Activated naive CD4-positive, alpha-beta T cell treated with anti-CD3 and anti-CD28 coated beads, Interleukin-2, amount 50 U/mL, for 24 hours (primary cell): Measurements from ENCODE around the gene HIRA.
"Not testable (repeated sequence)": the region's sequence is repeated elsewhere in the genome, so short reads cannot be mapped to it uniquely, and the experiment has no call there.

Experiments used
- H3K27ac Mint-ChIP-seq: one replicate; pipeline ENCODE4 v1.8.0; 2021; ENCODE audit warnings: mild to moderate bottlenecking, mixed read lengths
- H3K27me3 Mint-ChIP-seq: one replicate; pipeline ENCODE4 v1.8.0; 2021; ENCODE audit warnings: mixed read lengths
- H3K36me3 Mint-ChIP-seq: one replicate; pipeline ENCODE4 v1.8.0; 2021; ENCODE audit warnings: mixed read lengths
- H3K4me1 Mint-ChIP-seq: one replicate; pipeline ENCODE4 v1.8.0; 2021; ENCODE audit warnings: mixed read lengths
- H3K4me3 Mint-ChIP-seq: one replicate; pipeline ENCODE4 v1.8.0; 2021; ENCODE audit warnings: mild to moderate bottlenecking, mixed read lengths
- H3K9me3 Mint-ChIP-seq: one replicate; pipeline ENCODE4 v1.8.0; 2021; ENCODE audit warnings: mixed read lengths

HIRA gene

GRCh38 chr22:19451570-19451969 lies 20.0 kb upstream of the HIRA start:
- H3K9me3 Mint-ChIP-seq, result no peaks in the 10 kb centered on the region
- no peaks in the 10 kb centered on the region for H3K27me3 Mint-ChIP-seq
- H3K4me1 Mint-ChIP-seq, result peaks cover 20% of the 10 kb centered on the region
- peaks cover 15% of the 10 kb centered on the region for H3K36me3 Mint-ChIP-seq
- H3K4me3 Mint-ChIP-seq, result no peak overlapping the region
- no peak overlapping the region for H3K27ac Mint-ChIP-seq

GRCh38 chr22:19450363-19451175 lies 19.0 kb upstream of the HIRA start:
- H3K36me3 Mint-ChIP-seq, result peaks cover 14% of the 10 kb centered on the region
- no peak overlapping the region for H3K4me3 Mint-ChIP-seq

GRCh38 chr22:19449422-19449767 lies 17.9 kb upstream of the HIRA start:
- no peaks in the 10 kb centered on the region for H3K27me3 Mint-ChIP-seq
- no peak overlapping the region for H3K27ac Mint-ChIP-seq
- H3K4me3 Mint-ChIP-seq, result no peak overlapping the region
- H3K9me3 Mint-ChIP-seq, result no peaks in the 10 kb centered on the region
- peaks cover 9% of the 10 kb centered on the region for H3K36me3 Mint-ChIP-seq
- peaks cover 36% of the 10 kb centered on the region for H3K4me1 Mint-ChIP-seq

More at GRCh38 chr22:19450363-19451175, 19.0 kb upstream of the HIRA start:
- peak overlapping the region; percentile 62 for H3K27ac Mint-ChIP-seq
- no peaks in the 10 kb centered on the region for H3K9me3 Mint-ChIP-seq
- peaks cover 27% of the 10 kb centered on the region for H3K4me1 Mint-ChIP-seq
- H3K27me3 Mint-ChIP-seq, result no peaks in the 10 kb centered on the region

GRCh38 chr22:19448739-19449421 lies 17.3 kb upstream of the HIRA start:
- peaks cover 9% of the 10 kb centered on the region for H3K36me3 Mint-ChIP-seq
- no peaks in the 10 kb centered on the region for H3K27me3 Mint-ChIP-seq
- H3K27ac Mint-ChIP-seq, result peak overlapping the region; percentile 59
- H3K4me3 Mint-ChIP-seq, result peak overlapping the region; percentile 45
- peaks cover 38% of the 10 kb centered on the region for H3K4me1 Mint-ChIP-seq
- no peaks in the 10 kb centered on the region for H3K9me3 Mint-ChIP-seq

- peak overlapping the region; percentile 93 for H3K4me3 Mint-ChIP-seq
- H3K4me1 Mint-ChIP-seq, result peaks cover 46% of the 10 kb centered on the region
- peaks cover 9% of the 10 kb centered on the region for H3K36me3 Mint-ChIP-seq
- H3K9me3 Mint-ChIP-seq, result no peaks in the 10 kb centered on the region
- H3K27ac Mint-ChIP-seq, result peak overlapping the region; percentile 93
- H3K27me3 Mint-ChIP-seq, result no peaks in the 10 kb centered on the region
These were observed 16.6 kb upstream of the HIRA start for GRCh38 chr22:19448076-19448607.

GRCh38 chr22:19447330-19448075 lies 16.0 kb upstream of the HIRA start, which contains the start of gene C22orf39:
C22orf39 (minus strand) TSS chr22:19447711; CDS start chr22:19447688, 23 bp downstream.
- Mint-ChIP-seq H3K27me3 (no peaks in the 10 kb centered on the region), H3K4me3 (peak within 1 kb of the TSS; percentile 93), H3K4me1 (peaks cover 50% of the 10 kb centered on the region), H3K27ac (peak within 1 kb of the TSS; percentile 93), H3K9me3 (no peaks in the 10 kb centered on the region), H3K36me3 (peaks cover 9% of the 10 kb centered on the region)

GRCh38 chr22:19446603-19447329 lies 15.2 kb upstream of the HIRA start:
- H3K4me1 Mint-ChIP-seq, result peaks cover 53% of the 10 kb centered on the region
- H3K27me3 Mint-ChIP-seq, result no peaks in the 10 kb centered on the region
- H3K36me3 Mint-ChIP-seq, result peaks cover 8% of the 10 kb centered on the region
- H3K4me3 Mint-ChIP-seq, result peak overlapping the region; percentile 93
- H3K9me3 Mint-ChIP-seq, result no peaks in the 10 kb centered on the region
- H3K27ac Mint-ChIP-seq, result peak overlapping the region; percentile 57

- not testable (repeated sequence) for H3K27me3 Mint-ChIP-seq, H3K36me3 Mint-ChIP-seq, H3K9me3 Mint-ChIP-seq
- Mint-ChIP-seq H3K27ac (peak overlapping the region; percentile 53), H3K4me1 (peaks cover 53% of the 10 kb centered on the region), H3K4me3 (peak overlapping the region; percentile 53)
These were observed 13.9 kb upstream of the HIRA start for GRCh38 chr22:19445279-19445982.

GRCh38 chr22:19443544-19444211 lies 12.1 kb upstream of the HIRA start:
- Mint-ChIP-seq H3K36me3 (peaks cover 6% of the 10 kb centered on the region), H3K9me3 (no peaks in the 10 kb centered on the region), H3K4me3 (no peak overlapping the region), H3K27me3 (no peaks in the 10 kb centered on the region), H3K27ac (peak overlapping the region; percentile 24), H3K4me1 (peaks cover 52% of the 10 kb centered on the region)

GRCh38 chr22:19442166-19442565 lies 10.6 kb upstream of the HIRA start:
- no peaks in the 10 kb centered on the region for H3K27me3 Mint-ChIP-seq
- peak overlapping the region; percentile 21 for H3K27ac Mint-ChIP-seq
- H3K4me3 Mint-ChIP-seq, result no peak overlapping the region
- H3K36me3 Mint-ChIP-seq, result peaks cover 10% of the 10 kb centered on the region
- H3K9me3 Mint-ChIP-seq, result no peaks in the 10 kb centered on the region
- H3K4me1 Mint-ChIP-seq, result peaks cover 46% of the 10 kb centered on the region

GRCh38 chr22:19440411-19441195 lies 9.1 kb upstream of the HIRA start:
- no peaks in the 10 kb centered on the region for H3K9me3 Mint-ChIP-seq
- H3K36me3 Mint-ChIP-seq, result peaks cover 7% of the 10 kb centered on the region
- peaks cover 35% of the 10 kb centered on the region for H3K4me1 Mint-ChIP-seq
- H3K4me3 Mint-ChIP-seq, result no peak overlapping the region
- no peaks in the 10 kb centered on the region for H3K27me3 Mint-ChIP-seq
- H3K27ac Mint-ChIP-seq, result peak overlapping the region; percentile 66

GRCh38 chr22:19438298-19438697 lies 6.8 kb upstream of the HIRA start:
- H3K36me3 Mint-ChIP-seq, result peaks cover 3% of the 10 kb centered on the region
- peak overlapping the region; percentile 89 for H3K27ac Mint-ChIP-seq
- H3K9me3 Mint-ChIP-seq, result no peaks in the 10 kb centered on the region
- H3K4me1 Mint-ChIP-seq, result peaks cover 21% of the 10 kb centered on the region
- H3K27me3 Mint-ChIP-seq, result no peaks in the 10 kb centered on the region
- H3K4me3 Mint-ChIP-seq, result no peak overlapping the region

- H3K27ac Mint-ChIP-seq, H3K27me3 Mint-ChIP-seq, H3K9me3 Mint-ChIP-seq, H3K4me3 Mint-ChIP-seq, H3K36me3 Mint-ChIP-seq: not testable (repeated sequence)
- peaks cover 18% of the 10 kb centered on the region for H3K4me1 Mint-ChIP-seq
These were observed 5.1 kb upstream of the HIRA start for GRCh38 chr22:19436444-19437161.
